ENCODE data around the gene STAB1. TPM values are rescaled to one million over a fixed set of nuclear protein-coding genes. Genes with fewer than 3 reads are reported as not detected.

Gene STAB1
- total RNA-seq, 2 experiments from 2014 or later: not detected

DNA sequence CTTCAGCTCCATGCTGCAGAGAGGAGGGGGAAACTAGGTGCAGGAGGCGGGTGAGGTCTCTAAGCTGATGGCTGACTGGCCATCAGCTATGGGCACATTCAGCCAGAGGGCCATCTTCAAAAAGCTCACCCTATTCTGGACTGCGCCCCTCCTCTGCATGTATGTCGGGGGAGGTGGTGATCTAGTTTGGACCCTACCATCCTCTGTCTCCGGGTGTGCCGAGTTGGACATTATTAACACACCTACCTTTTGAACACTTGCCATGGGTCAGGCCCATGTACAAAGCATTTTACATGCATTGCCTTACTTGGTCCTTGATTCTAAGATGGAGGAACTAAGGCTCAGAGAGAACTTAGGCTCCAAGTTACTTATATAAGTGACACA lies 38.3 kb upstream of the STAB1 start:
- ChIA-PET CTCF (interaction anchor here (0.5 to 2.5 kb wide), 4 partner anchors 29 to 270 kb away, joined by 3 to 8 read pairs (median 4); no protein-coding TSS in a partner anchor), POLR2A (no interaction called here)

DNA sequence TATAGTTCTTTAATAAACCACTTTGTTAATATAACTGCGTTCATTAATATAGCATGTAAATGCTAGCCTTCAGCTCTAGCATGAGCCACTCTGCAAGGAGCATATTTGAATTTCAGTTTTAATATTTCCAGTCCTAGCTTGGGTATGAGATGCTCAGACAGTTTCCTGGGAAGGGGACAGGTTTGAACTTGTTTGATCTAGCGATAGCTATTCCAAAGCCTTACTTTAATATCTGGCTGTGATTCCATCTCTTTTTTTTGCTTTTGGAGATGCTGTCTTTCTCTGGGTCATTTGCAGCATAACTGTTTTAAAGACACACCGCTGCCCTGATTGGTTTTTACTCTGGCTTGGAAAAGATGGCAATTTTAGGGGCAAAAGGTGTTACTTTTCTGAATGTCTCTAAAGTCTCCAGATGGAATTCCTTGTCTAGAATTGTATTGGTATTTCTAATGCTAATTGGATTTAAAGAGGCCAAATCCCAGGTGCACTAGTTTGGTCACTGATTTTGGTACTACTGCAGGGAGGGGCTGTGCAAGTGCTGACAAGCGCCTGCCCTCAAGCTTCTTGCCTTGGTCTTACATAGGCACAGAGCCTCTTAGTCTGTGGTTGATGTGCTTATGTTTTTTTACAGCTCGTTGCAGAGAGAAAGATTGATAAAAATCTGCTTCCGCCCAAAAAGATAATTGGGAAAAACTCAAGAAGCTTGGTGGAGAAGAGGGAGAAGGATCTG lies 36.9 kb upstream of the STAB1 start:
- ChIA-PET POLR2A (no interaction called here), CTCF (interaction anchor here (1.0 to 3.8 kb wide), 5 partner anchors 11 to 227 kb away, joined by 3 to 24 read pairs (median 4); partner anchors contain the start of genes SEMA3G and UQCC5)

DNA sequence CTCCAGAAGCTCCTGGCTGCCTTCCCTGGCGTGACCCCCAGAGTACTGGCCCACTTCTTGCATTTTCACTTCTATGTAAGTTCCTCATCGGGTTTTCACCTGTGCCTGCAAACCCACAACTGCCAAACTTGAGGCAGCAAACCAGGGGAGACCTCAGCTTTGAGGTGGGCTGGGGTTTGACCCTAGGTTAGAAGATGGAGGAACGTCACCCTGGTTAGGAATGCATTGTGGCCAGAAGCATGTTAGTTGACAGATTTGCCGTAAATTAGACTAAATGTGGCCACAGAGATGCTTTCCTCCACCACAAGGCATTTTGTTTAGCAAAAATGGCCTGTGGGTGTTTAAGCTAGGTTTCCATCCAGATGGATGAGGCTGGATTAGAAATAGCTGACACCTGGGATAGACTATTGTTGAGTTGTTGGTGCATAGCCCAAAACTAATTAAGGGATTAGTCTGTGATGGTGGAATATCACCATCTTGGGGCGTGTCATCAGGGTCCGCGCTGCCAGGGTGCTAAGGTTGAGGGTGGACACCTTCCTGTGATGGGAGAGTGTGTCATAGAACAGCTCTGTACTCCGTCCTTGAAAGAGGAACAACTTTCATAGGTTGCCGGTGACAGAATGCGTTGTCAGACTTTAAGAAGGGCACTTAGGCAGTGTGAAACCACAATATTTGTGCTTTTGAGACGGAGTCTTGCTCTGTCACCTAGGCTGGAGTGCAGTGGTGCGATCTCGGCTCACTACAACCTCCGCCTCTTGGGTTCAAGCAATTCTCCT lies 36.2 kb upstream of the STAB1 start:
- ChIA-PET CTCF (interaction anchor here (1.2 to 3.8 kb wide), 4 partner anchors 12 to 77 kb away, joined by 3 to 24 read pairs (median 6); partner anchors contain the start of genes SEMA3G and UQCC5), POLR2A (no interaction called here)

DNA sequence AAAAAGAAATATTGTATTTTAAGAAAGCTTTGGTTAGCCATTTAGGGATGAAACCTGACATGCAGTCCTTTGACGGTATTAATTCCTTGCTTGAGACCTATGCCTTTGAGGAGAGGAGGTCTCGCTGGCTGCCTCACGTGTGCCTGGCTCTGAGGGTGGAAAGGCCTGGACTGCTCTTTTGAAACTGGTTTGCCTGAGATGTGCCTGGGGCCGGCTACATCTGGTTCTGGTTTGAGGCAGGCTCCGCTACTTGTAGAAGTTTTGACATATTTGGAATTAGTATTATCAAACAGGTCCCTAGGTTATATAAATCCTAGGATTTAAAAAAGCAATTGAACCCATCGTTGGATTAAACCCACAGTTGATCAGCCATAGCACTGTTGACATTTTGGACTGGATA lies 33.3 kb upstream of the STAB1 start:
- ChIA-PET CTCF (no interaction called here), POLR2A (no interaction called here)

DNA sequence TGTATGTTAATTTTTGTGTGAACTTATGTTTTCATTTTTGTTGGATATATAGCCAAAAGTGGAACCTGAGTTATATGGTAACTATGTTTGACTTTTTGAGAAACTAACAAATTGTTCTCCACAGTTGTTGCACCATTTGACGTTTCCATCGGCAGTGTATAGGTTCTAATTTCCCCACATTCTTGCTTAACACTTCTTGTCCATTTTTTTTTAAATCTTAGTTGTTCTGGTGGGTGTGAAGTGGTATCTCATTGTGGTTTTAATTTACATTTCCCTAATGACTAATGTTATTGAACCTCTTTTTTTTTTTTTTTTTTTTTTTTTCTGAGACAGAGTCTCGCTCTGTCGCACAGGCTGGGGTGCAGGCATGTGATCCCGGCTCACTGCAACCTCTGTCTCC lies 31.7 kb upstream of the STAB1 start:
- ChIA-PET CTCF (interaction anchor here (0.8 kb wide), 1 partner anchor 395 kb away, joined by 4 read pairs; no protein-coding TSS in a partner anchor), POLR2A (no interaction called here)

DNA sequence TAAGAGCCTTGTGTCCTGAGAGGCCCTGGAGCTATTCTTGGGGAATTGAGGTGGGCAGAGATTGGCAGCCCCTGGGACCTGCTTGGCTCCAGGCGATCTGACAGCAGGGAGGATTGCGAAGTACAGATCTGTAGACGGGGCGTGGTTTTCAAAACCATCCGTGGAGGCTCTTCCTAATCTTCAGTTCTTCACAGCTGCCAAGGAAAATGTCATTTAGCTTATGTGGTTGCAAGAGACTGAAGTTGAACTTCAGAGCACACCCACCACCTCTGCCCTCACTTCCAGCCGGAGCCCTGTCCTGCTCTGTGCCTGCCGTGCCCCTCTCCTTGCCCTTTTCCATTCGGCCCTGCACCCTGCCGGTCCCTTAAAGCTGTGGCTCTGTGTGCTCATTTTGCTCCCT lies 26.8 kb upstream of the STAB1 start:
- ChIA-PET POLR2A (no interaction called here), CTCF (interaction anchor here (1.5 kb wide), 1 partner anchor 14 kb away, joined by 3 read pairs; no protein-coding TSS in a partner anchor)

DNA sequence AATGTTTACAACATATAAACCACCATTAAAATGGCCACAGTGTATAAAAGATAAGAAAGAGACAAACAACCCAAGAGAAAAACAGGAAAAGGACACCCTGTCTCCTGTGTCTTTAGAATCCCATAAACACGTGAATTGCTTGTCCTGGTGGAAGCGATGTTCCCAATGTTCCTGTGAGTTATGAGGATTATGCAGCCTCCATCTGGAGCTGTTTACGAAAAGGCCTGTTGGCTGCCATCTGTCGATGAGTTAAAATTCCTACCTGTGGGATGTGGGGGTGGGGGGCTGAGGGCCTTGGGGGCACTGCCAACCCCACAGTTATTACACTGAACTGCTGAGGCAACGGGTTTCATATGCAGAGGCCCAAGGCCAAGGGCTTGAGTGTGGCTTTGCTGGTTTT lies 26.1 kb upstream of the STAB1 start:
- POLR2A ChIA-PET: no interaction called here
- CTCF ChIA-PET: interaction anchor here (1.5 kb wide), 1 partner anchor 14 kb away, joined by 3 read pairs; no protein-coding TSS in a partner anchor

DNA sequence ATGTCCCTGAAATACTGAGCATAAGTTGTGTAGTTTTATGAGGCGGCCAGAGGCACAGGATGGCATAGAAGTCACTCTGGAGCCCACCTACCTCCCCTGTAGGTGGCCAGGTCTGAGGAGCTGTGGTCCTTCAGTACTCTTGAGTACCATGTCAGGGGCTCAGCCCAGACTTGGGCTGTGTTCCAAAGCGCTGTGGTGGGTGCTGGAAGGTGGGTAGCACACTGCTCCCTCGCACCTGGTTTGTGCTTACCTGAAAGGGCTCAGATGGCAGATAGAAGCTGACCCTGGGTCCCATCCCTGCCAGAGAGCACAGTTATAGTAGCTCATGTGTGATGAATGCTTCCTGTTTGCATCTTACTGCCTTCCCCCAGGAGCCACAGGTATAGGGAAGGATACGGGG lies 24.2 kb upstream of the STAB1 start:
- CTCF ChIA-PET: interaction anchor here (1.3 kb wide), 1 partner anchor 24 kb away, joined by 4 read pairs; no protein-coding TSS in a partner anchor
- POLR2A ChIA-PET: interaction anchor here (0.5 kb wide), 1 partner anchor 116 kb away, joined by 3 read pairs; no protein-coding TSS in a partner anchor

DNA sequence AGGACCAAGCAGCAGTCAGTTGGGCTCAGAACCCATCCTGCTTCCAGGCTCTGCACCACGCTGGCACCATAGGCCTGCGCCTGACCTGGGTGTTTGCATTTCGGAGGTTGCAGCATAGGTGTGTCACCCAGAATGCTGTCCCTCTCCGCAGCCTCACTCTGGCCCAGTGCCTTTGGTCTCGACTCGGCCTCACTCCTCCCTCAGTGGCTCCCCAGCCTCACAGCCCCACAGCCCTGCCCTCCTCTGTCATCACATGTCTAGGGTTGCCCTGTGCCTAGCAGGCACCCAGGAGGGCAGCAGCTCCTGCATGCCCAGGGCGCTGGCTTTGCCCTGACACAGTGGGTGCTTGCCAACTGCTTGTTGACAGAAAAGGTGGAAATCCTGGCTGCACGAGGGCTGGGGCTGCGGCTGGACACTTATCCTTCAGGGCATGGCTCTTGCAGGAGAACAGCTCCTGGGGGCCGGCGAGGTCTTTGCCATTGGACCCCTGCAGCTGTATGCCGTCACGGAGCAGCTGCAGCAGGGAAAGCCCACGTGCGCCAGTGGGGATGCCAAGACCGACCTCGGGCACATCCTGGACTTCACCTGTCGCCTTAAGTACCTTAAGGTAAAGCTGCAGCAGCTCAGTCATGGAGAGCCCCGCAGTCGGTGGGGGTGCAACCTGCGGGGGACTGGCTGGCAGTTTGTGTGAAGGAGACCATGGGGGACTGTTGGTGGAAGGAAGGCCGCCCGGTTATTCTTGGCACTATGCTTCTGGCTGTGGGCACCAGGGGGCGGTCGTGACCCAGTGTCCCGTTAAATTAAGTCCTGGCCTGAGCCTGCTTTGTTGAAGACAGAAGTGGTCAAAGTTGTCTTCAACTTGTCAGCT lies 23.5 kb upstream of the STAB1 start:
- POLR2A ChIA-PET: interaction anchor here (0.5 kb wide), 1 partner anchor 115 kb away, joined by 3 read pairs; no protein-coding TSS in a partner anchor
- CTCF ChIA-PET: interaction anchor here (1.3 kb wide), 1 partner anchor 25 kb away, joined by 4 read pairs; no protein-coding TSS in a partner anchor

DNA sequence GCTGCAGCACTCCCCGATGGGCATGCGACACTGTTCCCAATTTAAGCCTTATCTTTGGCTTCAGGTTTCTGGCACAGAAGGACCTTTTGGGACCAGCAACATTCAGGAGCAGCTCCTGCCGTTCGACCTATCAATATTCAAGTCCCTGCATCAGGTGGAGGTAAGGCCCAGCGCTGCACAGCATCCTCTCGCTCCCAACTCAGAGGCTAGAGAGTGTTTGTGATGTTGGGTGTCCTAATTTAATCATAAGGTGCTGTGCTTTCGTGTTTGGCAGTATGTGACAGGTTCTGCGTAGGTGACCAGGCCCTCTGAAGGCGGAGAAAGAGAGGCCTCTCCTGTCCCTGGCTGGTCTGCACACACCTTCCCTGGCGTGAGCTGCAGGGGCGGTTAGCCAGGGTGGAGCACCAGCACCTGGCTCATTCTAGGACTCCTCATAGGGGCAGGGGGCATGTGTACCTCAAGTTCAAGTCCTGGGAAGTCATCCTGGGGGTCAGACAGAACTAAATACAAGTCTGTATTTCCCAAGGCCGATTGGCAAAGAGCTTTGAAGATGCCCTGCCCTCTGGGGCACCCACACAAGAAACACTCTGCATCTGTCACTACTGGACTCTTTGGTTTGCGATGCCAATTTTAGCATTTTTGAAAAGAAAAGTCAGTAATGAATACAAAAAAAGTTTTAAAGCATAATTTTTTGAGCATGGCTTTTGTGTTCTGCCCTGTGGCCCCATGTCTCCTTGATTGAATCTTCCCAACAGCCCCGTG lies 22.7 kb upstream of the STAB1 start:
- CTCF ChIA-PET: no interaction called here
- POLR2A ChIA-PET: no interaction called here

DNA sequence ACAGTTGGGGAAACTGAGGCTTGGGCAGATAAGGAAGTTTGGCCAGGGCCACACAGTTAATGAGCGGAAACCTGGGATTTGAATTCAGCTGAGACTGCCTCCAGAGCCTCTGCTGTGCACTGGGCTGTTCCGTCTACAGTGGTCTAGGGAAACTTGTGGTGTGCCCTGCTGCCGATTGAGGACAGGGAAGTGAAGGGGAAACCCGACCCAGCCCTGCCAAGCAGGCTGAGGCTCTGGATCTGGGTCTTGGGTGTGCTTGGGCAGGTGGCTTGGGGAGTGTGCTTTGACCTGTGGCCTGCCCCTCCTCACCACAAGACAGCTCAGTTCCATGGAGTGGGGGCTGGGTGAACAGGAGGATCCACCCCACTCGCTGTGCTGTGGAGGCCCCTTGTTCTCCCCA lies 22.1 kb upstream of the STAB1 start:
- CTCF ChIA-PET: no interaction called here
- POLR2A ChIA-PET: no interaction called here

DNA sequence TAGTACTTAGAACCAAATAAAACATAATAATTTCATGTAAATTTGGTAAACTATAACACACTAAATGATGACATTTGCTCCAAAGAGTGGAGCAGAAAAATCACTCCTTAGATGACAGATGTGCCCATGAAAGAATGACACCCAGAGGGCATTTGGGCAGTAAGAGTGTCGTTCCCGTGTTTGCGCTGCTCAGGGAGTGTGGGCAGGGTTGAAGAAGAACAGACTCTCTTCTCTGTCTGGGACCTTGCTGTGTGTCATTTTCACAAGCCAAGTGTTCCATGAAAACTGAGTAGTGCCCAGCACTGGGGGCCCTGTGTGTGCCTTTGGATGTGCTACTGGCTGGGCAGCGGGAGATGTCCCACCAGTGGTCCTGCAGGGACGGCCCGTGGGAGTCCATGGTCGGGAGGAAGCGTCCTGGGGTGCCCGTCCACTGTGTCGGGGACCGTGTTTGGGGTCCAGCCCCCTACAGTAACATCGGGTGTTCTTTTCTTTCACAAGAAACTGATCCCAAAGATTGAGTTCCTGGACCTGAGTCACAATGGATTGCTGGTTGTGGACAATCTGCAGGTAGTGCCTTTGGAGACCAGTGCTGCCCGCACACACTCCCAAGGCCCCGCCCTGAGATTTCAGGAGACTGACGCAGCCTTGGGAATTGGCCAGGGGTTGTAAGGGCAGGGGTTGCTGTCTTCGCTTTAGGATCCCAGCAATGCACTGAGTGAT lies 17.9 kb upstream of the STAB1 start:
- POLR2A ChIA-PET: no interaction called here
- CTCF ChIA-PET: no interaction called here

DNA sequence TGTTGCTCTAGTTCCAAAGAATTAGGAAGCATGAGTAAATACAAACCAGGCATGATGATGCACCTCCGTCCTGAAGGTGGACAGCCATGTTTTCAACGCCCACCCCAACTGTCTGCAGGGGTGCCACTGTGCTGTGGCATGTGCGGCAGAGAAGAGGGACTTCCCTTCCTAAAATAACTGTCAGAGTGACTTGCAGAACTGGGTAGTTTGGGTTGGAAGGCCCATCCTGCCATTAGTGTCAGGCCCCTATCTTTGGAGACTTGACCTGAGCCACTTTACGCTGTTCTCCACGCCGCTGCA lies 17.4 kb upstream of the STAB1 start:
- ChIA-PET CTCF (interaction anchor here (0.6 kb wide), 1 partner anchor 206 kb away, joined by 4 read pairs; no protein-coding TSS in a partner anchor), POLR2A (no interaction called here)

DNA sequence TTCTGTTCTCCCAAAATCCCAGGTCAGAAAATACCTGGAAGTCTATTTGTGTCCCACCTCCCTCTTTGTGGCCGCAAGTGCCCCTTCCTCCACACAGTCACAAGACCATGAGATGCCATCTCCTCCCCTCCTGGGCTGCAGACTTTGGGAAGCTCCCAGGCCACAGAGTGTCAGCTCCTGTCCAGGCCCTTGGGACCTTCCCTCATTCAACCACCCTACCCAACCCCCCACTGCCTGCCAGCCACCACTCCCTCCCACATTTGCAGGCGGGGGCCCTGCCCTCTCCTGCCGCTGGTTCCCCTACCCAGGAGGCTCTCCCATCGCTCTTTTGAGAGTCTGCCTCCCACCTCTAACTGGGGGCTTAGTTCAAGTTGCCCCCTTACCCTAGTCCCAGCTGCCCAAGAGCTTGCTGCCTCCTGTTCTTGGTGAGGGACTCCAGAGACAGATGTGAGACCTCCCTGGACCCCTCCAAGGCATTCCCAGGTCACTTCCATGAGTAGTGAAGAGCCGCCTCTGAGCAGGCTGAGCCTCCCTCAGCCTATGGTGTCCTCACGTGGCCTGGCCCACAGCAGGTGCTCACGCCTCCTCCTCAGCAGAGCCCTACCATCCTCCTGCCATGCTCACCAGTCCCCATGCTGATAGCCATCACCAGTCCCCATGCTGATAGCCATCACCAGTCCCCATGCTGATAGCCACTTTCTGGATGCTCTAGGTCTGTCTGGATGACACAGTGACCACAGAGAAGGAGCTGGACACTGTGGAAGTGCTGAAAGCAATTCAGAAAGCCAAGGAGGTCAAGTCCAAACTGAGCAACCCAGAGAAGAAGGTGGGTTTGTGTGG lies 15.9 kb upstream of the STAB1 start:
- ChIA-PET POLR2A (interaction anchor here (0.6 kb wide), 2 partner anchors 12 to 15 kb away, joined by 3 to 6 read pairs; no protein-coding TSS in a partner anchor), CTCF (no interaction called here)

DNA sequence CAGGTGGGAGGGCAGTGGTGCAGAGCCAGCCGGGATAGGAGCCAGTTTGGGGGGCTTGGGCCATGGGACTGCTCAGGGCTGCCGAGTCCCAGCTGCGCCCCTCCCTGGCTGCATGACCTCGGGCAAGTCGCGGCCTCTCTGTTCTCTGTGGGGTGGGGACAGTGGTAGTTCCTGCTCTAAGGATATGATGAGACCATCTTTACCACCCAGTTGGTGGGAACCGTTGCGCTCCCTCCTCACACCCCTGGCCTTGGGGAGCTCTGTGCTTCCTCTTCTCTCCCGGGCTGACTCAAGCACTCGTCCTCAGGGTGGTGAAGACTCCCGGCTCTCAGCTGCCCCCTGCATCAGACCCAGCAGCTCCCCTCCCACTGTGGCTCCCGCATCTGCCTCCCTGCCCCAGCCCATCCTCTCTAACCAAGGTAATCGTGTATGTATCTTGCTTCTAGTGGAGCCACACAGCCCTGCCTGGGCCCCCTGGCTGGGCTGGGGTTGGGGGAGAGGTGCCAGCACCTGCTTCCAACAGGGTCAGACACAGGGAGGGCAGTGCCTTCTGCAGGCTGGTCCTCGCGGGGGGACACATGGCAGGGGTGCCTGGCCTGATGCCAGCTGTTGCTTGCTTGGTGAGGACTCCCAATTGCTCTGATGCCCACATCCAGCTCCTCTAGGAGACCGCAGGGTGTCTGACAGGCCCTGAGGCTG lies 15.1 kb upstream of the STAB1 start:
- POLR2A ChIA-PET: no interaction called here
- CTCF ChIA-PET: no interaction called here

DNA sequence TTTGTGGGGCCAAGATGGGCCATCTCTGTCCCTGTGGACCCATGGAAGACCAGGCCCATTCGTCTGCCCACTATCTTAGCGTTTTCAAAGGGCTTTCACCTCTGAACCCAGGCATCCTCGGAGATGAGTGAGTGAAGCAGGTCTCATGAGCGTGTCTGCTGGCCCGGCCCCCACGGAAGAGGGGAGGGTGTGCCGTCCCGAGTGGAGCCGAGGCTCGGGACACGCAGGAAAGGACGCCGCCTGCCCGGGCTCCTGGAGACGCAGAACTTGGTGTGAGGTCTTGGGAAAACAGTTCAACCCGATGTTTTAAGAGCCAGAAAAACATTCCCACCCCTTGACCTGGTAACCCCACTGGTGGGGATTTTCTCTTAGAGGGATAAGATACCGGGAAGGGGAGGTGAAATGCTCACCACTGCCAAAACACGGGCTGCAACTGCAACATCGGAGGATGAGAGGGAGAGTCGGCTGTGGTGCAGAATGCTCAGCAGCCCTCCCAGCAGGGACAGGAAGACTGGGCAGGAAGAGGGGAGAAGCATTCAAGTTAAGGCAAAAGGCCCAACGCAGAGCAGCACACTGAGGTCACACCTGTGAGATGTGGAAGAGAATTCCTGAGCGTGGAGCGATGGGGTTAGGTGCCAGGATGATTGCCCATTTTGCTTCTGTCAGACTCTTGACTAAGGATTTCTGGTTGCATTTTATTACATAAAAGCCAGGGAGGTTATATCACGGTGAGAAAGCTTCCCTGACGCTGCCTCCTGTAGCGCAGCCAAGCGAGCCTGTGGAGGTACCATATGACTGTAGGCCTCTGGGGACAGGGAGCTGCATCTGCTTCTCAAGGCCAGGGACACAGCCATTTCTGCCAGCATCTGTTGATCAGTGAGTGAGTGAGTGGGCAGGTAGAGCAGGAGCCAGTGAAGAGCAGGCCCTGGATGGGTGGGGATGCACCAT lies 14.1 kb upstream of the STAB1 start:
- POLR2A ChIA-PET: no interaction called here
- CTCF ChIA-PET: interaction anchor here (1.1 kb wide), 1 partner anchor 45 kb away, joined by 3 read pairs; no protein-coding TSS in a partner anchor
